GM20000 (cell line): ENCODE data around the gene KCTD18.
A peak's percentile ranks its signal among the peaks of the same experiment; 100 is the strongest.

ENCODE experiments used
- DNase-seq: peaks from one replicate; pipeline ENCODE4 v3.0.0; 2012; ENCODE audit warnings: low spot score
- CTCF ChIP-seq: IDR thresholded peaks from 2 replicates; pipeline ENCODE4 v1.5.1; 2012; ENCODE audit warnings: mild to moderate bottlenecking, control low read depth; ENCODE audit errors: extremely low read depth, missing control alignments

KCTD18 gene

DNA sequence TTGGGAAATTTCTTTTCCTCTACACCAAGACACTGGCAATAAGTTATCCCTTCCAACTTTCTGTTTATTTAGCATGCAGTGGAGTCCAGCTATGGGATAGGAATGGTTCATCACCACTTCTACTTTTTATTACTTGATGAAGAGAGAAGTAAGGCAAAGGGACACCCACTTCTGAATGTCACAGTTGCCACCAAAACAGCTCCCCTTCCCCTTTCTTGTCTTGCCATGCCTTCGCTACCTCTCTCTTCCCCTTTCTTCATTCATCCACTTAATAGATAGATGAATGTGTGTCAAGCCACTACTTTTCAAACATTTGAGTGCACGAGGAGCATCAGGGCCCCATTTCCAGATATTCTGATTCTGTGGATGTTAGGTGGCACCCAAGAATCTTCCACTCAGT is 59.6 kb downstream of the KCTD18 start:
- no peak for TF ChIP-seq CTCF
- no peak for DNase-seq

- no peak for DNase-seq
- no peak for TF ChIP-seq CTCF
These were observed 60.7 kb downstream of the KCTD18 start for GRCh38 chr2:200449149-200449548.

GRCh38 chr2:200448455-200448854 is 61.4 kb downstream of the KCTD18 start:
- no peak for TF ChIP-seq CTCF
- DNase-seq: no peak

DNA sequence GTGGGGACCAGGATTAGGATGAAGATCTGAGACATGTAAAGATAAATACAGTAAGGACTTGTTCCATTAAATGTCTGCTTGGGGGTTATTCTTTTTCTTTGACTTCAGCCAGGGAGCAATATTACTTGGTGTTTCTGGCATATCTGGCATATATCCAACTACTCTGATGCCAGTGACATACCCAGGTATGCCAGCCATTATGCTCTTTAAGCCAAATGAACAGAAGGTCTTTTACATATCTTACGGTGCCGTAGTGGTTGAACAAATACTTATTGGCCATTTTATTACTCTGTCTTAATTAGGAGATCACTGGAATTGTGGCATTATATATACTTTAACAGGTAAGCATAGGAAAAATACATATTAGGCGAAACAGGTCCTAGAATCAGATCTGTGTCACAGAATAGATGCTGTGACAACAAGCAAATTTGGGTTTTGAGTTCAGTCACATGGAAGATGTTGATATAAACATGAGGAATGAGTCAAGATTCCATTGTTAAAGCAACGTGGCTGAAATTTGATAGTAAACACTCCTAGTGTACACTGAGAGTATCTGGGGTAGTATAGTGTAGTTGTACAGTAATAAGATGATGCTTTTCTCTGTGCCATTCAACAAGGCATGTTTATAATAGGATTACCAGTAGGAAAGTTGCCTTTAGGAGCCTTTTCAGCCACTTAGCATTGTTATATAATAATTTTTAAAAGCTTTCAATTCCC is 62.6 kb downstream of the KCTD18 start:
- no peak for TF ChIP-seq CTCF
- DNase-seq: no peak

GRCh38 chr2:200446612-200447011 is 63.3 kb downstream of the KCTD18 start:
- no peak for DNase-seq
- no peak for TF ChIP-seq CTCF

- no peak for DNase-seq
- peak; percentile 21 for TF ChIP-seq CTCF
These were observed 64.6 kb downstream of the KCTD18 start for GRCh38 chr2:200445284-200445683.

DNA sequence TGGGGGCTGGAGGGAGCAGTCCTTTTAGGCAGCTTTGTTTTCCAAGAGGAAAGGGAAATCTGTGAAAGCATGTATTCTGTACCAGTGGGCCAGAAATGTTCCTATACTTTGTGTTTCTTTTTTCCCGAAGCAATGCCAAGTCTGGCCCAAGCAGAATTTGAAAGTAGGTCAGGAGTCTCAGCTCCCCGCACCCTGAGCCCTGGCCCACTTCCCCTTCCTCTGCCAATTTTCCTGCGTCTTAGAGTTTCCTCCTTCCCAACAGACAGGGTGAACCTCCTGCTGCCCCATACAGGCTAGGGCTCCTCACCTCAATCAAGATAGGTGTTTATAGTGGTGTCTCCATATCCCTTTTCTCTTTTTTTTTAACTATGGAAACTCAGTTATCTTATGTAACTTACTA is 65.3 kb downstream of the KCTD18 start:
- no peak for TF ChIP-seq CTCF
- DNase-seq: no peak
